Activated B cell treated with CpG ODN at 0.5 μM for 24 hours (primary cell): Measurements from ENCODE around the gene ST6GAL1. TPM values are rescaled to one million over a fixed set of nuclear protein-coding genes. Genes with fewer than 3 reads are reported as not detected.
"Not testable (repeated sequence)": the region's sequence is repeated elsewhere in the genome, so short reads cannot be mapped to it uniquely, and the experiment has no call there.

Experiments
- ATAC-seq: fragments of 200-7000 bp; cut with Tn5 transposase; one replicate; pipeline ENCODE4 v1.10.0; 2021; ENCODE audit warnings: low read depth, mild to moderate bottlenecking, moderate library complexity
- CTCF ChIA-PET: fragments of 350-600 bp; sonication (Branson Sonifier 250); formaldehyde crosslinking; loops from one replicate; lab custom pipeline; 2021; ENCODE audit warnings: antibody characterized with exemption; lab: Charles Lee
- POLR2A ChIA-PET: fragments of 350-600 bp; sonication (Branson Sonifier 250); formaldehyde crosslinking; loops from one replicate; lab custom pipeline; 2021; ENCODE audit warnings: antibody characterized with exemption; lab: Charles Lee
- DNase-seq: peaks from one replicate; pipeline ENCODE4 v3.0.0; 2022
- H3K27ac Mint-ChIP-seq: one replicate; pipeline ENCODE4 v1.8.0; 2020; ENCODE audit warnings: mixed read lengths
- H3K27me3 Mint-ChIP-seq: one replicate; pipeline ENCODE4 v1.8.0; 2021; ENCODE audit warnings: mixed read lengths
- H3K36me3 Mint-ChIP-seq: one replicate; pipeline ENCODE4 v1.8.0; 2021; ENCODE audit warnings: low read depth, mixed read lengths
- H3K4me1 Mint-ChIP-seq: one replicate; pipeline ENCODE4 v1.8.0; 2021; ENCODE audit warnings: mixed read lengths
- H3K4me3 Mint-ChIP-seq: one replicate; pipeline ENCODE4 v1.8.0; 2020; ENCODE audit warnings: mild to moderate bottlenecking, mixed read lengths
- H3K9me3 Mint-ChIP-seq: one replicate; pipeline ENCODE4 v1.8.0; 2020; ENCODE audit warnings: mixed read lengths
- CTCF ChIP-seq: fragments of 200-600 bp; IDR thresholded peaks from one replicate; pipeline ENCODE4 v1.8.0; 2022; ENCODE audit warnings: antibody characterized with exemption, mild to moderate bottlenecking
- intact Hi-C: fragments of 100-400 bp; cut with micrococcal nuclease; formaldehyde crosslinking; loops from one replicate; pipeline ENCODE4 v1.15.1; 2024
- total RNA-seq: library from RNA; stranded (reverse); gene quantifications from 2 replicates; pipeline ENCODE4 v1.2.3, GENCODE V29; 2022

The ST6GAL1 gene
- total RNA-seq, 1 donor from 2014 or later, result 328 TPM

GRCh38 chr3:186902713-186903112 lies 27.6 kb upstream of the ST6GAL1 start:
- DNase-seq, result no peak
- peaks cover 30% of the 10 kb centered on the region for H3K36me3 Mint-ChIP-seq
- ChIA-PET CTCF (no interaction called here), POLR2A (no interaction called here)
- no peaks in the 10 kb centered on the region for H3K27me3 Mint-ChIP-seq
- ATAC-seq, result no peak
- H3K4me3 Mint-ChIP-seq, result no peak overlapping the region
- H3K9me3 Mint-ChIP-seq, result peaks cover 17% of the 10 kb centered on the region
- no peak overlapping the region for H3K27ac Mint-ChIP-seq
- no peak for TF ChIP-seq CTCF
- H3K4me1 Mint-ChIP-seq, result peaks cover 36% of the 10 kb centered on the region
- intact Hi-C loops, result no loop called here

- H3K4me1 Mint-ChIP-seq, result peaks cover 45% of the 10 kb centered on the region
- ATAC-seq, intact Hi-C loops, POLR2A ChIA-PET, H3K4me3 Mint-ChIP-seq, H3K27me3 Mint-ChIP-seq, CTCF ChIA-PET, H3K27ac Mint-ChIP-seq, DNase-seq: not testable (repeated sequence)
- peaks cover 37% of the 10 kb centered on the region for H3K36me3 Mint-ChIP-seq
- peaks cover 20% of the 10 kb centered on the region for H3K9me3 Mint-ChIP-seq
These were observed 26.6 kb upstream of the ST6GAL1 start for GRCh38 chr3:186903676-186904075.

DNA sequence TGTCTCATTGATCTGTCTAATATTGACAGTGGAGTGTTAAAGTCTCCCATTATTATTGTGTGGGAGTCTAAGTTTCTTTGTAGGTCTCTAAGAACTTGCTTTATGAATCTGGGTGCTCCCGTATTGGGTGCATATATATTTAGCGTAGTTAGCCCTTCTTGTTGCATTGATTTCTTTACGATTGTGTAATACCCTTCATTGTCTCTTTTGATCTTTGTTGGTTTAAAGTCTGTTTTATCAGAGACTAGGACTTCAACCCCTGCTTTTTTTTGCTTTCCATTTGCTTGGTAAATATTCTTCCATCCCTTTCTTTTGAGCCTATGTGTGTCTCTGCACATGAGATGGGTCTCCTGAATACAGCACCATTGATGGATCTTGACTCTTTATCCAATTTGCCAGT lies 23.3 kb upstream of the ST6GAL1 start:
- DNase-seq, H3K27me3 Mint-ChIP-seq, POLR2A ChIA-PET, intact Hi-C loops, ATAC-seq, CTCF ChIA-PET, H3K27ac Mint-ChIP-seq, H3K4me3 Mint-ChIP-seq: not testable (repeated sequence)
- Mint-ChIP-seq H3K4me1 (peaks cover 31% of the 10 kb centered on the region), H3K9me3 (peaks cover 20% of the 10 kb centered on the region), H3K36me3 (peaks cover 37% of the 10 kb centered on the region)

- peaks cover 20% of the 10 kb centered on the region for H3K9me3 Mint-ChIP-seq
- ChIA-PET POLR2A (interaction anchor here (0.6 to 2.0 kb wide), 12 partner anchors 20 to 230 kb away, joined by 3 to 17 read pairs (median 4); partner anchors contain the start of genes EIF4A2, RPL39L and ST6GAL1), CTCF (interaction anchor here (0.6 to 1.2 kb wide), 4 partner anchors 22 to 230 kb away, joined by 3 to 7 read pairs (median 5); partner anchors contain the start of gene RPL39L)
- DNase-seq (peak; percentile 39), ATAC-seq (peak; percentile 85)
- no peaks in the 10 kb centered on the region for H3K27me3 Mint-ChIP-seq
- H3K27ac Mint-ChIP-seq, result peak overlapping the region; percentile 87
- H3K4me3 Mint-ChIP-seq, result peak overlapping the region; percentile 61
- intact Hi-C loops, result loop anchor here (1.0 kb wide), 1 partner anchor 21 kb away; the partner anchor contains the start of gene ST6GAL1
- no peak for TF ChIP-seq CTCF
- H3K4me1 Mint-ChIP-seq, result peaks cover 27% of the 10 kb centered on the region
- peaks cover 34% of the 10 kb centered on the region for H3K36me3 Mint-ChIP-seq
These were observed 21.1 kb upstream of the ST6GAL1 start for GRCh38 chr3:186909078-186909853.

- POLR2A ChIA-PET, result interaction anchor here (1.3 to 1.5 kb wide), 2 partner anchors 13 to 133 kb away, joined by 3 to 7 read pairs; partner anchors contain the start of gene EIF4A2
- peak overlapping the region; percentile 31 for H3K27ac Mint-ChIP-seq
- peaks cover 30% of the 10 kb centered on the region for H3K4me1 Mint-ChIP-seq
- no peaks in the 10 kb centered on the region for H3K36me3 Mint-ChIP-seq
- H3K9me3 Mint-ChIP-seq, result no peaks in the 10 kb centered on the region
- H3K27me3 Mint-ChIP-seq, result no peaks in the 10 kb centered on the region
- DNase-seq (no peak), ATAC-seq (peak; percentile 65)
- intact Hi-C loops, result no loop called here
- TF ChIP-seq CTCF, result no peak
- H3K4me3 Mint-ChIP-seq, result peak overlapping the region; percentile 11
- CTCF ChIA-PET, result interaction anchor here (1.4 kb wide), 1 partner anchor 249 kb away, joined by 7 read pairs; no protein-coding TSS in a partner anchor
These were observed 14.2 kb upstream of the ST6GAL1 start for GRCh38 chr3:186915806-186916796.
